Activated T-cell treated with anti-CD3 and anti-CD28 coated beads, Interleukin-2, amount 50 U/mL, for 4 hours (primary cell): Measurements from ENCODE around the gene GGT1. TPM values are rescaled to one million over a fixed set of nuclear protein-coding genes. Genes with fewer than 3 reads are reported as not detected.
"Not testable (repeated sequence)": the region's sequence is repeated elsewhere in the genome, so short reads cannot be mapped to it uniquely, and the experiment has no call there.

Source experiments
- ATAC-seq, 2 donors: fragments of 200-7000 bp; cut with Tn5 transposase; one replicate each; pipeline ENCODE4 v1.10.0; 2021
- DNase-seq: peaks from one replicate; pipeline ENCODE4 v3.0.0-alpha.2; 2020
- H3K27me3 Mint-ChIP-seq: one replicate; pipeline ENCODE4 v1.8.0; 2021; ENCODE audit warnings: low read depth, mixed read lengths
- H3K36me3 Mint-ChIP-seq: one replicate; pipeline ENCODE4 v1.8.0; 2022; ENCODE audit warnings: mixed read lengths; ENCODE audit not compliant: insufficient read depth
- H3K4me1 Mint-ChIP-seq: one replicate; pipeline ENCODE4 v1.8.0; 2021; ENCODE audit warnings: low read depth, mixed read lengths
- H3K4me3 Mint-ChIP-seq: one replicate; pipeline ENCODE4 v1.8.0; 2021; ENCODE audit warnings: mild to moderate bottlenecking, moderate library complexity, mixed read lengths
- H3K9me3 Mint-ChIP-seq: one replicate; pipeline ENCODE4 v1.8.0; 2021; ENCODE audit warnings: mixed read lengths
- total RNA-seq, 3 donors: library from RNA; stranded (reverse); gene quantifications; one replicate each; pipeline ENCODE4 v1.2.1, GENCODE V29; 2021

GGT1 gene
- total RNA-seq, result 10 to 100 TPM; 23.6 to 48.6 (median 27.2) TPM

DNA sequence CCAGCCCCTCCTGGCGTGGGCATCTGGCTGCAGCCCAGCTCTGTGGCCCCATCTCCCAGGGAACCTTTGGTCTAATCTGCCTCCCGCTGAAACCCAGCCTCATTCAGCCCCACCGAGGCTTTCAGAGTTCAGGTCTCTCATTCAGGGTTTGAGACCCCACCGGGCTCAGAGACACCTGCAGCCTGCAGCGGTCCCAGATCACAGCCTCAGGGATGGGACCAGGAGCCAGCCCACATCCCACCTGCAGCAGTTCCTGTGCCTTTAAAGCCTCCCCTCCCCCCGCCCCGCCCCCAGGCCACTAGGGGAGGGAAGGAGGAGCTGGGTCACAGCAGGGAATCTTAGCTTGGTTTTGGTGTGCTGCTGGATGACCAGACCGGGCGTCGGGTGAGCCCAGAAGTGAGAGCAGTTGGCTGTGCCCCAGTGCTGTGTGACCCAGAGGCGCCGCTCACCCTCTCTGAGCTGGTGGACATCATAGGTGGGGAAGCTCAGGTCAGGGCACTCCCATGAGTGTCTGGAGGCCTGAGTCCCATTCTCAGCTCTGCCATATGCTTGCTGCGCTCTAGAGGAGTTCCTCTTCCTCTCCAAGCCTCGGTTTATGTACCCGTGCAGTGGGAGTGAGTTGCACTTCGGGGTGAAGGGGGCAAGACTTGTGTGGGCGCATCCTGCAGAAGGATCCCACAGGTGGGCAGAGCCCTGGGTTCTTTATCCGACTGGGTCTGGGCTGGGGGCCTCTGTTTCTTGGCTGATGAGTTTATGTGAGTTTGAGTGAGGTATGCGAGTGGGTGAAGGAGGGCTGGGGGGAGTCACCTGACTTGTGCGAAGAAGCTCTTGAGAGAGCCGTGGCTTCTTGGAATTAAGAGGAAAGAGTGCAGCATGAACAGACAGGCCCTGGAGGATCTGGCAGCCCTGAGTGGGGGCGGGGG is at the start of gene GGT1:
Gene GGT1 (plus strand): TSS at position 347 of the 923 bp plus-strand sequence. CDS start 7,889 bp downstream, outside the sequence.
- H3K4me1 Mint-ChIP-seq, result peaks cover 23% of the 10 kb centered on the region
- not testable (repeated sequence) for ATAC-seq, DNase-seq, H3K36me3 Mint-ChIP-seq, H3K9me3 Mint-ChIP-seq, H3K27me3 Mint-ChIP-seq
- H3K4me3 Mint-ChIP-seq, result peak within 1 kb of the TSS; percentile 51

DNA sequence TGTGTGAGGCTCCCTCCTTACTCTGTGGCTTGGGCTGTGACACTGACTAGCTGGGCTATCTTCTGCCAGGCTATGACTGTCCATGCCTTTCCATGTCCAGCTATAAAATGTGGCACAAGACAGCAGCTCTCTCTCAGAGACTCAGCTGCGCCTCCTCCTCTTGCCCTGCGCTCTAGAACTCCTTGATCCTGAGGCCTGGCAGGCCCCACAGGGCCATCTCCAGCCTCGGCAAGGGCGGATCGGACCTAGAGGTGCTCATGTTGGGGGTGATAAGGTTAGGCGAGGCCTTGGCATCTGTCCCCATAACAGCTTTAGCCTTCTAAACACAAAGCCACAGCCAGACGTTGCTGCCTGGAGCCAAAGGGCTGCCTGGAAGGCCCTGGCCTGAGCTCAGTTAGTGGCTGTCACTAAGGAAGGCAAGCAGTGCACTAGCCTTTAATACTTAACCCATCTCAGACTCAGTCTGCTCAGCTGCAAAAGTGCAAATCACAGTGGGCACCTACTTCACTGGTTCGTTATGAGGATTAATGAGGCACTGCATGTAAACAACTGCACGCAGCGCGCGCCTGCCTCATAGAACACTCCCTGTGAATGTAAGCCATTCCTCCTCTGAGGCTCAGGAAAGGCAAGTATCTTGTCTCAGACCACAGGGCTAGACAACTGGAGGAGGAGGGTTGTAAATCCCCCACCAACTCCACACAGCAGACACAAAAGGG is 49.2 kb upstream of the GGT1 start:
- no peak for DNase-seq
- Mint-ChIP-seq H3K36me3 (peaks cover 21% of the 10 kb centered on the region), H3K27me3 (no peaks in the 10 kb centered on the region), H3K9me3 (no peaks in the 10 kb centered on the region), H3K4me3 (peak overlapping the region; percentile 97), H3K4me1 (peaks cover 51% of the 10 kb centered on the region)
- ATAC-seq, result no peak

DNA sequence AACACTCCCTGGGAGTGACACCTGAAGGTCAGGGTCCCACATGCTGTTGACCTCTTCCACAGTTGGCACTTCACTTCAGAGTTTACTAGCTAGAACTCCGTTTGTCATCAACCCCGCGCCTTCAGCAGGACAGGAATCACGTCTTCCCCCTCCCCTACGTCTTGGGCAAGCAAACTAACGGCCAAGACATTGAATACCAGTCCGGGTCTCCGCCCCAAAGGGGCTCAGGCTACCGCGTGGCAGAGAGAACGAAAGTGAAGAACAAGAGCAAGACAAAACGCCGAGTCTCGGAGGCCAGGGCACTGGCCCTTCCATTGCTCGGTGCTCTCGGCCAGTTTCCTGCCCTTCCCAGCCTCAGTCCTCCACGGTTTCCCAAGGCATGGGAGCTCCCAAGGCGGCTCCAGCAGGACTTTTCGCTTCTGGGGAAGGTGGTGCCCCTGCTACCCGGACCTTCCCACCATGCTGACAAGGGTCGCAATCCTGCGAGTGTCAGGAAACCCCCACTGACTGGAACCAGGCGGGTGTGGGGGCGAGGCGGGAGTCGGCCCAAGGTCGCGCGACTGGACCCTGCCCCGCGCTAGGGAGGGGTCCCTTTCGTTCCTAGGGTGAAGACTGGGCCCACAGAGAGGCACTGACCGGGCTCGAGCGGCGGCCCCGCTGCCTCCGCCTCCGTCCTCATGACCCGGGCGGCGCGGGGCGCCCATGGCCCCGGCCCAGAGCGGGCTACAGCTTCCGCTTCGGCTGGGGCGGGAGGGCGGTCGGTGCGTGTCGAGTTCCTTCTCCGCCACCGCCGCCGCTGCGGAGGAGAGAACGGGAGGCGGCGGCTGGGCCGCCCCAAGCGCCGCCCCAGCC is 48.5 kb upstream of the GGT1 start, which contains the start of gene GUCD1:
Gene GUCD1 (minus strand): TSS at position 826 of the 852 bp plus-strand sequence. CDS start 147 bp downstream, at position 679.
- H3K9me3 Mint-ChIP-seq, result no peaks in the 10 kb centered on the region
- H3K27me3 Mint-ChIP-seq, result no peaks in the 10 kb centered on the region
- H3K4me1 Mint-ChIP-seq, result peaks cover 59% of the 10 kb centered on the region
- peak within 1 kb of the TSS; percentile 97 for H3K4me3 Mint-ChIP-seq
- ATAC-seq (no peak), DNase-seq (peak; percentile 16)
- H3K36me3 Mint-ChIP-seq, result peaks cover 22% of the 10 kb centered on the region

DNA sequence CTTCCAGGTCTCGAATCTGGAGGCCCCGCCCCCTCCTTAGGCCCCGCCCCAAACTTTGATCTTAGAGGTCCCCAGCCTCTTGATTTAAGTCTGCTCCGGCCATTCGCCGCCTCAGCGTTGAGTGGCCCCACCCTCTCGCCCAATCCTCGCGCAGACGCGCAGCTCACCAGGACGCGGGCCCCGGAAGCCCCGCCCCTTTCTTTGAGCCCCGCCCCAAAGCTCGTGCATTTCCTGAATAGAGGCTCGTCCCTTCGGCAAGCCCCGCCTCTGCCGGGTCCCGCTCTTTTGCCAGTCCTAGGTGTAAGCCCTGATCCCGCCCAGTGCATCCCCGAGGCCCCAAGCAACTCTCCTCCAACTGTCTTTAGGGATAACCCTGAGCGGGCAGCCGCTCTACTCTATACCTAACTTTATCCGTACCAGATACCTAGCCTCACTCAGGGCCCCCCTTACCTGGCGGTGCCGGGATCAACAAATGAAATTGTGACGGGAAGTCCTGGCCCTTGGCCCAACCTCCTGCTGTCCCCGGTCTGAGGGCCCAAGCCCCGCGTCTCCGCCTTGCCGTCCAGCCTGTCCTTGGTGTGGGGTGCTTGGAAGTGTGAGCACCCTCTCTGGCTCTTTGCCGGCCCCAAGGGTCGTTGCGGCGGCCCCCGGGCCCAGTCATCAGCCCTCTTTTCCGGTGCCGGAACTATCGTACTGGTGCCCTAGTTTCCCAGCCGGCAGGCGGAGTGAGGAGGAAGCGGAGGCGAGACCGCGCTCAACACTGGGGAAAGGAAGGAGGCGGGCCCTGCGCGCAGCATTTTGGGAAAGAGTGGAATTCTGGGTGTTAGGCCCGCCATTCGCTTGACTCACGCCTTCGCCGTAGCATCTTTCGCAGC is 47.6 kb upstream of the GGT1 start, which contains the start of gene SNRPD3:
Gene SNRPD3 (plus strand): TSS at position 835 of the 875 bp plus-strand sequence. CDS start 1,676 bp downstream, outside the sequence.
- Mint-ChIP-seq H3K27me3 (no peaks in the 10 kb centered on the region), H3K4me1 (peaks cover 62% of the 10 kb centered on the region)

DNA sequence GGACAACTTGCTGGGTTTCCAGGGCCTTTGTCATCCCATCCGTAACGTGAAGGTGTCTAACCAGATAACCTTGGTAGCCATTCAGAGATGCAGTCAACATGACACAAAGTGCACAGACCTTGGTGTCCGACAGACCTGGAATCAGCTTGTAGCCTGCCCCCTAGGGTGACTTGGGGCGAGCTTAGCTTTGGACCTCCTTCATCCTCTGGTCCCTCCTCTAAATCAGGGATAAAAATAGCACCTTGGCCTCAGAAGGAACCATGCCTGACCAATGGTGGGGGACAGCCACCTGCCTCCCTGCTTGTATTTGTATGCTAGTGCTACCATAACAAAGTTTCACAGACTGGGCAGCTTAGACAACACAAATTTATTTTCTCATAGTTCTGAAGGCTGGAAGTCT is 43.5 kb upstream of the GGT1 start:
- Mint-ChIP-seq H3K4me1 (peaks cover 62% of the 10 kb centered on the region), H3K9me3 (no peaks in the 10 kb centered on the region), H3K27me3 (no peaks in the 10 kb centered on the region), H3K36me3 (peaks cover 22% of the 10 kb centered on the region), H3K4me3 (no peak overlapping the region)
- no peak for ATAC-seq
- no peak for DNase-seq

More for the DNA sequence above, 47.6 kb upstream of the GGT1 start, which contains the start of gene SNRPD3:
- Mint-ChIP-seq H3K36me3 (peaks cover 22% of the 10 kb centered on the region), H3K9me3 (no peaks in the 10 kb centered on the region), H3K4me3 (peak within 1 kb of the TSS; percentile 97)
- peak; percentile 100 for DNase-seq
- peak; percentile 81 to 85 for ATAC-seq

DNA sequence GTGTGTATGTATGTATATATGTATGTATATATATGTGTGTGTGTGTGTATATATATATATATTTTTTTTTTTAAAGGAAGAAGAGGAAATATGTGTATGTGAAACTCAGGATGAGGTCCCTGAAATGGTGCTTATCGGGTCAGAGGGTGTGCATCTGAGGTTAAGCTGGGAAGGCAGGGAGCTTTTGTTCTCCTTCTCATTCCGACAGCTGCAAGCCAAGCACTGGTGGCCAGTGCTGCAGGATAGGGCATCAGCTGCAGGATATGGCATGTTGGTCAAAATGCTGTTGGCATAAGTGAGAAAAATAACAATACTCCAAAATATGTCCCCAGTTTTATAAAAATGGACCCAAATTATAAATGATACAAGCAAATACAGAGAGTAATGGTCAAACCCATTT is 39.7 kb upstream of the GGT1 start:
- Mint-ChIP-seq H3K36me3 (peaks cover 14% of the 10 kb centered on the region), H3K4me3 (no peak overlapping the region), H3K4me1 (peaks cover 63% of the 10 kb centered on the region), H3K27me3 (no peaks in the 10 kb centered on the region), H3K9me3 (no peaks in the 10 kb centered on the region)
- no peak for ATAC-seq
- no peak for DNase-seq

DNA sequence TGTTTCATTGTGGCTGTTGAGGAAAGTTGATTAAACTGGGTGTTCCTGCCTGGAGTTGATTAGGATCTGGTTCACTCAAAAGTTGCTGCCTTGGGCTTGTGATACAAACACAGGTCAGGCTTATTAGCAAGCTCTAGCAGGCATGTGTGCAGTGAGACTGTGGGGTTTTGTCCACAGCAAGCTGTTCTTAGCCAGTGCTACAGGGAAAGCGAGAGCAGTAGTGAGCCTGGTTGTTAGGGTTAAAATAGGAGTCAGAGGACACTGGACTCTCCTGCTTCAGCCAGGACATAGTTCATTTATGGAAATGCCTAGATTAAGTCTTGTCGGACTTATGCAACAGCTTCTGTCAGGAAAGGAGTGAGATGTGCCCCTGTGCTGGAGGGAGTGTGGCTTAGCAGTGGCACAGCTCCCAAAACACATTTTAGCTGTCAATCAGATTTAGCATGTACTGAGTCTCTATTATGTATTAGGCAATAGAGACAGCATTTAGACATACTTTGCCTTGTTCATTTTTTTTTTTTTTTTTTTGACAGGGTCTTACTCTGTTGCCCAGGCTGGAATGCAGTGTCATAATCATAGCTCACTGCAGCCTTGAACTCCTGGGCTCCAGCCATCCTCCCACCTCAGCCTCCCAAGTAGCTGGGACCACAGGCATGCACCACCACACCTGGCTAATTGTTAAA is 38.5 kb upstream of the GGT1 start:
- H3K4me1 Mint-ChIP-seq, result peaks cover 50% of the 10 kb centered on the region
- no peak overlapping the region for H3K4me3 Mint-ChIP-seq
- H3K9me3 Mint-ChIP-seq, result no peaks in the 10 kb centered on the region
- ATAC-seq, result no peak
- no peak for DNase-seq
- peaks cover 11% of the 10 kb centered on the region for H3K36me3 Mint-ChIP-seq
- no peaks in the 10 kb centered on the region for H3K27me3 Mint-ChIP-seq

DNA sequence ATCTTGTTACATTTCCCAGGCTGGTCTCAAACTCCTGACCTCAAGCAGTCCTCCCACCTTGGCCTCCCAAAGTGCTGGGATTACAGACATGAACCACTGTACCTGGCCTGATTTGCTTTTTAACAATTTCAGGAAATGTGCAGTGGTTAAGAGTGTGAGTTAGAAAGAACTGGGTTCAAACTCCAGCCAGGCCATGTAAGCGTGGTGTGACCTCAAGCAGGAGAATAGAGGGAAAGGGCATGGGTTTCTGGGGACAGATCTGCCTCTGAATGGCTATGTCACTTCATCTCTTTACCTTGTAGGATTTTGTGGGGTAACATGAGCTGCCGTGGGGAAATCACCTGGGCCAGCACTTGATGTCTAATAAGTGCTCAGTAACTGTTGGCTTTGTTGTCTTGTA is 37.9 kb upstream of the GGT1 start:
- DNase-seq, result no peak
- Mint-ChIP-seq H3K9me3 (no peaks in the 10 kb centered on the region), H3K4me3 (no peak overlapping the region), H3K27me3 (no peaks in the 10 kb centered on the region), H3K36me3 (peaks cover 13% of the 10 kb centered on the region), H3K4me1 (peaks cover 47% of the 10 kb centered on the region)
- ATAC-seq, result no peak

DNA sequence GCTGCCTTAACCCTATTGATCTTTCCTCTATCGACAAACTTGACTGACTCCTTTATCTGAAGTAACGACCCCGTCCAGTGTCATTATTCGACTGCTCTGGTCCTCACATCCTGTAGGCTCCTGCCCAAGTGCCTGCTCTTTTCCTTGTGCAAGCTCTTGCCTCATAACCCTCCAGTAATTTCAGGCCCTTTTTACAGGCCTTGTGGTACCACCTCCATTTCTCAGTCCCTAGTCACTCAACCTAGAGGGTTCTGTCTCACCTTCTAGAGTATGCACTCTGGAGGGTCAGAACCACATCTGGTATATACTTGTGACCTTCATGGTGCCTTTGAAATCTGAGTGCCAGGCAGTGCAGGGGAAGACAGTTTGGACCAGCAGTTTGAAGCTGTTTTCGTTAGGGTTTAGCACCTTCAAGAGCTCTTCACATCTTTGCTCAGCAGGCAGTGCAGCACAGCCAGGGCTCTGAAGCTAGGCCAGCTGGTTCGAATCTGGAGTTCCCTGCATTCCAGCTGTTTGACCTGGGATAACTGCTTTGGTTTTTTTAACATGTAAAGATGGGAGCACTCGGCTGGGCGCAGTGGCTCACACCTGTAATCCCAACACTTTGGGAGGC is 36.0 kb upstream of the GGT1 start:
- peaks cover 21% of the 10 kb centered on the region for H3K36me3 Mint-ChIP-seq
- no peak overlapping the region for H3K4me3 Mint-ChIP-seq
- no peaks in the 10 kb centered on the region for H3K27me3 Mint-ChIP-seq
- DNase-seq, result no peak
- no peaks in the 10 kb centered on the region for H3K9me3 Mint-ChIP-seq
- H3K4me1 Mint-ChIP-seq, result peaks cover 40% of the 10 kb centered on the region
- no peak for ATAC-seq

DNA sequence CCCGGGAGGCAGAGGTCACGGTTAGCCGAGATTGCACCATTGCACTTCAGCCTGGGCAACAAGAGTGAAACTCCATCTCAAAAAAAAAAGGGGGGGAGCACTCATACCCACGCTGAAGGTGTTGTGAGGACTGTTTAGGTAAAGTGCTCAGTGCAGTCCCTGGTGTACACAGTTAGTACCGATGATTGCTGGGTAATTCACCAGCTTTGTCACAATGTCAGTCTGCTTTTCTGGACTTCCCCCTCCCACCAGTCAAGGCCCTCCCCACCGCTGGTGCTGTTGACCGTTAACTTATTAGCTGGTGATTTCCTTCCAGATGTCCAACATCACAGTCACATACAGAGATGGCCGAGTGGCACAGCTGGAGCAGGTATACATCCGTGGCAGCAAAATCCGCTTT is 35.3 kb upstream of the GGT1 start:
- H3K4me3 Mint-ChIP-seq, result no peak overlapping the region
- peaks cover 37% of the 10 kb centered on the region for H3K4me1 Mint-ChIP-seq
- DNase-seq, result no peak
- H3K27me3 Mint-ChIP-seq, result no peaks in the 10 kb centered on the region
- H3K9me3 Mint-ChIP-seq, result no peaks in the 10 kb centered on the region
- H3K36me3 Mint-ChIP-seq, result peaks cover 21% of the 10 kb centered on the region
- no peak for ATAC-seq

DNA sequence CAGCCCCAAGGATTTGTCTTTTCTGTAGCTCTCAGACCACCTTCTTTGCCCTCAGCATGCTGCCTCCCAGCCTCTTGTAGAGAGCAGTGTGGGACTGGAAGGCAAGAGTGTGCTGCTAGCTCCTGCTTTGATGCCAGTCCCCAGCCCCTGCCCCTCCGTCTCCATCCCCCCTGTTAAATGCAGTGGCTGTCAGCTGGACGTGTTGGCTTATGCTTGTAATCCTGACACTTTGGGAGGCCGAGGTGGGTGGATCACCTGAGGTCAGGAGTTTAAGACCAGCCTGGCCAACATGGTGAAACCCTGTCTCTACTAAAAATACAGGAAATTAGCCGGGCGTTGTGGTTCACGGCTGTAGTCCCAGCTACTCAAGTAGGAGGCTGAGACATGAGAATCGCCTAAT is 31.7 kb upstream of the GGT1 start:
- no peaks in the 10 kb centered on the region for H3K27me3 Mint-ChIP-seq
- ATAC-seq (no peak), DNase-seq (no peak)
- no peak overlapping the region for H3K4me3 Mint-ChIP-seq
- H3K4me1 Mint-ChIP-seq, result peaks cover 8% of the 10 kb centered on the region
- H3K36me3 Mint-ChIP-seq, result peaks cover 41% of the 10 kb centered on the region
- no peaks in the 10 kb centered on the region for H3K9me3 Mint-ChIP-seq

DNA sequence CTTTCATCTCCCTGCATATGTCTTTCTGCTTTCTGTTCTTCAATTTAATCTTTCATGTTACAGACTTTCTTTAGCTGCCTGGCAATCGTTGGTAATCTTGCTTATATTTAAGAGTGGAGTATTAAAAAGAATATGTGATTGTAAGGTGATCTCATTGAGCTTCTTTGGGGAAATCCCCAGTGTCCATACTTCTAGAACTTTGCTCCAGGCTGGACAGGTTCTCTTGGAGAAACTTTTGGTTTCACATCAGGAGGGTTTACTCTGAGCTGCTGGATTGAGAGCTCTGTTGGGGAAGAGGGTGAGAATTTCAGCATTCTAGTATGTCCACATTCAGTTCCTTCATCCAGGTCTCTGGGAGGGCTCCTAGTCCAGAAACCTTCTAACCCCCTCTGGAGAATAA is 26.2 kb upstream of the GGT1 start:
- DNase-seq (no peak), ATAC-seq (no peak)
- Mint-ChIP-seq H3K9me3 (no peaks in the 10 kb centered on the region), H3K4me1 (peaks cover 3% of the 10 kb centered on the region), H3K36me3 (peaks cover 27% of the 10 kb centered on the region), H3K27me3 (no peaks in the 10 kb centered on the region), H3K4me3 (no peak overlapping the region)
